ENCODE measurements around the gene NEGR1. TPM values are rescaled to one million over a fixed set of nuclear protein-coding genes. Genes with fewer than 3 reads are reported as not detected.

NEGR1 gene
- total RNA-seq, 1 experiment from 2014 or later, result 0.44 TPM

- intact Hi-C loops (cut with micrococcal nuclease; ENCODE audit: unreplicated experiment), result no loop called here
- no TSS peak for BruUV-seq (replicated peaks)
Measured at GRCh38 chr1:71610476-71610875, 671.9 kb downstream of the NEGR1 start.

GRCh38 chr1:71603044-71603776 lies 679.1 kb downstream of the NEGR1 start:
- DNase-seq, result no peak
- no peaks in the 10 kb centered on the region for H3F3A ChIP-seq (ENCODE audit: insufficient read depth, low read depth)
- ChIA-PET CTCF (no interaction called here), POLR2A (ENCODE audit: unreplicated experiment) (no interaction called here)
- no peak overlapping the region for H2AFZ ChIP-seq
- no peaks in the 10 kb centered on the region for H3K79me2 ChIP-seq (ENCODE audit: low read depth)
- H4K20me1 ChIP-seq (ENCODE audit: insufficient read depth), result no peaks in the 10 kb centered on the region
- H3K4me2 ChIP-seq, result no peak overlapping the region
- no peaks in the 10 kb centered on the region for H3K36me3 ChIP-seq (ENCODE audit: low read depth)
- no peak overlapping the region for H3K27ac ChIP-seq
- H3K9me2 ChIP-seq (ENCODE audit: insufficient read depth), result no peaks in the 10 kb centered on the region
- no peaks in the 10 kb centered on the region for H3K4me1 ChIP-seq (replicated peaks; ENCODE audit: insufficient read depth)
- BruUV-seq (replicated peaks), result no TSS peak
- TF ChIP-seq EZH2 (IDR thresholded peaks at IDR 0.05; ENCODE audit: low read depth) (no peak), CTCF (conservative IDR thresholded peaks at IDR 0.05) (no peak)
- H3K27me3 ChIP-seq (ENCODE audit: insufficient read depth, low read depth), result no peaks in the 10 kb centered on the region
- intact Hi-C loops (cut with micrococcal nuclease; ENCODE audit: unreplicated experiment), result no loop called here
- H3K9me3 ChIP-seq (ENCODE audit: insufficient read depth, low read depth), result no peaks in the 10 kb centered on the region
- no peak overlapping the region for H3K4me3 ChIP-seq

More at GRCh38 chr1:71610476-71610875, 671.9 kb downstream of the NEGR1 start:
- Histone ChIP-seq H3K9me3 (ENCODE audit: insufficient read depth, low read depth) (no peaks in the 10 kb centered on the region), H3K79me2 (ENCODE audit: low read depth) (no peaks in the 10 kb centered on the region), H4K20me1 (ENCODE audit: insufficient read depth) (no peaks in the 10 kb centered on the region), H3K4me1 (replicated peaks; ENCODE audit: insufficient read depth) (no peaks in the 10 kb centered on the region), H3F3A (ENCODE audit: insufficient read depth, low read depth) (no peaks in the 10 kb centered on the region), H3K4me3 (no peak overlapping the region), H3K9me2 (ENCODE audit: insufficient read depth) (no peaks in the 10 kb centered on the region), H3K27ac (no peak overlapping the region), H2AFZ (no peak overlapping the region), H3K4me2 (no peak overlapping the region), H3K27me3 (ENCODE audit: insufficient read depth, low read depth) (no peaks in the 10 kb centered on the region), H3K36me3 (ENCODE audit: low read depth) (no peaks in the 10 kb centered on the region)
- ChIA-PET POLR2A (ENCODE audit: unreplicated experiment) (no interaction called here), CTCF (no interaction called here)
- DNase-seq, result no peak
- TF ChIP-seq EZH2 (IDR thresholded peaks at IDR 0.05; ENCODE audit: low read depth) (no peak), CTCF (conservative IDR thresholded peaks at IDR 0.05) (no peak)

- Histone ChIP-seq H3K27ac (no peak overlapping the region), H3K4me3 (no peak overlapping the region), H3K79me2 (ENCODE audit: low read depth) (no peaks in the 10 kb centered on the region), H3K9me3 (ENCODE audit: insufficient read depth, low read depth) (no peaks in the 10 kb centered on the region), H3K4me1 (replicated peaks; ENCODE audit: insufficient read depth) (no peaks in the 10 kb centered on the region), H3K27me3 (ENCODE audit: insufficient read depth, low read depth) (no peaks in the 10 kb centered on the region), H3K9me2 (ENCODE audit: insufficient read depth) (no peaks in the 10 kb centered on the region), H2AFZ (no peak overlapping the region), H3K36me3 (ENCODE audit: low read depth) (no peaks in the 10 kb centered on the region), H3K4me2 (no peak overlapping the region), H3F3A (ENCODE audit: insufficient read depth, low read depth) (no peaks in the 10 kb centered on the region), H4K20me1 (ENCODE audit: insufficient read depth) (no peaks in the 10 kb centered on the region)
- BruUV-seq (replicated peaks), result no TSS peak
- intact Hi-C loops (cut with micrococcal nuclease; ENCODE audit: unreplicated experiment), result no loop called here
- TF ChIP-seq CTCF (conservative IDR thresholded peaks at IDR 0.05) (no peak), EZH2 (IDR thresholded peaks at IDR 0.05; ENCODE audit: low read depth) (no peak)
- CTCF ChIA-PET, result no interaction called here
- no peak for DNase-seq
- POLR2A ChIA-PET (ENCODE audit: unreplicated experiment), result no interaction called here
Measured at GRCh38 chr1:71600023-71600422, 682.3 kb downstream of the NEGR1 start.

All from PC-9 (cell line).